Brain microvascular endothelial cell (primary cell): ENCODE results near the gene SEZ6.

Source experiments
- DNase-seq: peaks from one replicate; pipeline ENCODE4 v3.0.0-alpha.2; 2020
- H3K27ac ChIP-seq: fragments of 250-450 bp; sonication (Bioruptor Pico); 2 replicates; pipeline ENCODE4 v1.5.1; 2020; ENCODE audit warnings: mild to moderate bottlenecking, moderate library complexity
- H3K27me3 ChIP-seq: fragments of 250-450 bp; sonication (Bioruptor Pico); replicated peaks from 2 replicates; pipeline ENCODE4 v1.5.1; 2020; ENCODE audit warnings: mild to moderate bottlenecking
- H3K36me3 ChIP-seq: fragments of 250-450 bp; sonication (Bioruptor Pico); replicated peaks from 2 replicates; pipeline ENCODE4 v1.5.1; 2020; ENCODE audit warnings: mild to moderate bottlenecking
- H3K4me3 ChIP-seq: 2 replicates; pipeline ENCODE4 v1.5.1; 2011; ENCODE audit warnings: low read depth, mild to moderate bottlenecking, control low read depth, low read length, moderate library complexity
- in situ Hi-C: cut with HindIII; loops from 2 replicates; pipeline ENCODE4 v1.10.0; 2017; ENCODE audit warnings: low sequenced_read_pairs, low pct_ligation_motif_present
- TF ChIP-seq, protein P1 (sequence below): IDR thresholded peaks from 2 replicates; pipeline ENCODE4 v1.5.1; 2011; ENCODE audit warnings: low read depth, mild to moderate bottlenecking, moderate library complexity, low read length, control low read depth, inconsistent platforms; ENCODE audit errors: missing control alignments

Gene SEZ6

DNA sequence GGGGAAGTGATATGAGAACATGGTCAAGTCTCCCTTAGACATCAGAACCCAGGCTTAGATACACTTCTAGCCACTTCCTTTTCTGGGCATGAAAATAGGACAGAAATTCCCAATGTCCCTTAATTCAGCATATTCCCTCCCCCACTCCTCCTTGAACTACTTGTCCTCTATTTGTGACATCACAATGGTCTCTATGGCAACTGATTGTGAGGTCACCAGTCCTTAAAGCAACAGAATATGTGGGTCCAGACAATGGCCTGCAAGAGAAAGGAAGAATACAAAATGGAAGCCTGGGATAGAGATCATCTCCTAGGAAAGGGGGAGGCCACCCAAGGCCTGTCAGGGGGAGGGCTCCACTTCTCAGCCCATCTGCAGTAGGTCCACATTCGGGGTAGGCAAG is 6.7 kb upstream of the SEZ6 start:
- H3K4me3 ChIP-seq, result no peak overlapping the region
- in situ Hi-C loops, result no loop called here
- no peaks in the 10 kb centered on the region for H3K36me3 ChIP-seq
- TF ChIP-seq, protein P1, sequence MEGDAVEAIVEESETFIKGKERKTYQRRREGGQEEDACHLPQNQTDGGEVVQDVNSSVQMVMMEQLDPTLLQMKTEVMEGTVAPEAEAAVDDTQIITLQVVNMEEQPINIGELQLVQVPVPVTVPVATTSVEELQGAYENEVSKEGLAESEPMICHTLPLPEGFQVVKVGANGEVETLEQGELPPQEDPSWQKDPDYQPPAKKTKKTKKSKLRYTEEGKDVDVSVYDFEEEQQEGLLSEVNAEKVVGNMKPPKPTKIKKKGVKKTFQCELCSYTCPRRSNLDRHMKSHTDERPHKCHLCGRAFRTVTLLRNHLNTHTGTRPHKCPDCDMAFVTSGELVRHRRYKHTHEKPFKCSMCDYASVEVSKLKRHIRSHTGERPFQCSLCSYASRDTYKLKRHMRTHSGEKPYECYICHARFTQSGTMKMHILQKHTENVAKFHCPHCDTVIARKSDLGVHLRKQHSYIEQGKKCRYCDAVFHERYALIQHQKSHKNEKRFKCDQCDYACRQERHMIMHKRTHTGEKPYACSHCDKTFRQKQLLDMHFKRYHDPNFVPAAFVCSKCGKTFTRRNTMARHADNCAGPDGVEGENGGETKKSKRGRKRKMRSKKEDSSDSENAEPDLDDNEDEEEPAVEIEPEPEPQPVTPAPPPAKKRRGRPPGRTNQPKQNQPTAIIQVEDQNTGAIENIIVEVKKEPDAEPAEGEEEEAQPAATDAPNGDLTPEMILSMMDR, result no peak
- H3K27me3 ChIP-seq, result peaks cover 25% of the 10 kb centered on the region
- DNase-seq, result no peak
- H3K27ac ChIP-seq, result no peak overlapping the region

DNA sequence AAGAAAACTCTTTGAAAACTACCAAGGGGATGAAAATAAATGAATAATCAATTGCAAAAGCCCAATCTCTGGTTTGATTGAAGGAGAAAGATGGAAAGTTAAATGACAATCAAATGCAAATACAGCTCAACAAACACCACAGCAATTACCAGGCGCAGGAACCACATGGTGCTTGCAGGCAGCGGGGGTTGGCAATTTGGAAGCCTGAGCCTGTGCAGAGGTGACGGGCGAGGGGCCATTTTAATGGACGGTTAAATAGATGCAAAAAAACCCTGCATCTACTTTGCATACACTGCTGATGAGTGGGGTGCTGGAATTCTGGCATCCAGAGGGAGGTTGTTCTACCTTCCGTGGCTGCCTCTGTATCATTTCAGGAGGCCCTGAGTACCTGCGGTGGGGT is 4.8 kb upstream of the SEZ6 start:
- Histone ChIP-seq H3K27me3 (peaks cover 16% of the 10 kb centered on the region), H3K36me3 (no peaks in the 10 kb centered on the region), H3K4me3 (no peak overlapping the region), H3K27ac (no peak overlapping the region)
- DNase-seq, result no peak
- TF ChIP-seq, protein P1, result no peak
- in situ Hi-C loops, result no loop called here

DNA sequence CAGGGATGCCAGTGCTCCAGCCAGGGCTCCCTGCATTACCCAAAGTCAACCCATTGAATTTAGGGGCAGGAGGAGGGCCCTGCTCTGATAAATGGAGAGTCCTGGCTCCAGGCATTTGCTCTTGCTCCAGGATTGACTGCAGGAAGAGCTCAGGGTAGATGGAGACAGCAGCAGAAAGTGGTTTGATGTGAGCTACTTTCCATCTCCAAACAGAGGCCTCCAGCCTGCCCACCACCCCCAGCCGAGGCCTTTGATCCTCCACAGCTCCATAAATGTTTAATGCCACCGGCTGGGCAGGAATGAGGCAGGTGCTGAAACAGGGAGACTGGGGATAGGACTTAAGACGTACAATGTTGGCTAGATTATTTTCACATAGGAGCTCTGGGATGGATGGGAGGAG is 4.3 kb upstream of the SEZ6 start:
- H3K27me3 ChIP-seq, result peaks cover 19% of the 10 kb centered on the region
- no peak overlapping the region for H3K4me3 ChIP-seq
- DNase-seq, result no peak
- no peak overlapping the region for H3K27ac ChIP-seq
- no peaks in the 10 kb centered on the region for H3K36me3 ChIP-seq
- TF ChIP-seq, protein P1, result no peak
- in situ Hi-C loops, result no loop called here

GRCh38 chr17:29008591-29008990 is 2.8 kb upstream of the SEZ6 start:
- TF ChIP-seq, protein P1, result no peak
- Histone ChIP-seq H3K36me3 (no peaks in the 10 kb centered on the region), H3K27me3 (peaks cover 31% of the 10 kb centered on the region), H3K4me3 (no peak overlapping the region), H3K27ac (no peak overlapping the region)
- in situ Hi-C loops, result no loop called here
- DNase-seq, result no peak

GRCh38 chr17:29007860-29008455 is 2.1 kb upstream of the SEZ6 start:
- H3K27me3 ChIP-seq, result peaks cover 38% of the 10 kb centered on the region
- H3K36me3 ChIP-seq, result no peaks in the 10 kb centered on the region
- TF ChIP-seq, protein P1, result no peak
- in situ Hi-C loops, result no loop called here
- no peak for DNase-seq
- H3K4me3 ChIP-seq, result no peak overlapping the region
- no peak overlapping the region for H3K27ac ChIP-seq

DNA sequence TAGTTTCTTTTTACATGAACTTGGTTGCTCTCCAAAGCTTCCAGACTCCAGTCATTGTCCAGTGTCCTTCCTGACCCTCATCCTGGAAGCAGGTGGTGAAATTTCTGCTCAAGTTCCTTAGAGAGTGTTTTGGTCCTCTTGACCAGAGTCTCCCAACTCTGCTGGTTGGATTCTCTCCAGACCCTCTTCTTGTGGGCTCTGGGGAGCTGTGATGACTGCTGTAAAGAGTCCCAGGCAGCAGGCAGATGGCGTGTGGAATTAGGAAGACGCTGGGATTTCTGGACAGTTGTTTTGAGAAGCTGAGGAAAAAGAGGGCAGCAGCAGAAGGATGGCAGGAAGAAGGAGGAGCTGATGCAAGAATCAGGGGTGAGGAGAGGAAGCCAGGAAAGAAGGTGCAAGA is 1.6 kb upstream of the SEZ6 start:
- no peak for DNase-seq
- TF ChIP-seq, protein P1, result no peak
- no peak overlapping the region for H3K27ac ChIP-seq
- no peaks in the 10 kb centered on the region for H3K36me3 ChIP-seq
- in situ Hi-C loops, result no loop called here
- peaks cover 43% of the 10 kb centered on the region for H3K27me3 ChIP-seq
- H3K4me3 ChIP-seq, result no peak overlapping the region
